GM21619 (cell line): ENCODE data around the gene NCOR2.

ENCODE experiments used
- ATAC-seq: cut with Tn5 transposase; IDR thresholded peaks from one replicate; pipeline ENCODE4 v1.9.1; 2021; ENCODE audit not compliant: unreplicated experiment

Gene NCOR2

DNA sequence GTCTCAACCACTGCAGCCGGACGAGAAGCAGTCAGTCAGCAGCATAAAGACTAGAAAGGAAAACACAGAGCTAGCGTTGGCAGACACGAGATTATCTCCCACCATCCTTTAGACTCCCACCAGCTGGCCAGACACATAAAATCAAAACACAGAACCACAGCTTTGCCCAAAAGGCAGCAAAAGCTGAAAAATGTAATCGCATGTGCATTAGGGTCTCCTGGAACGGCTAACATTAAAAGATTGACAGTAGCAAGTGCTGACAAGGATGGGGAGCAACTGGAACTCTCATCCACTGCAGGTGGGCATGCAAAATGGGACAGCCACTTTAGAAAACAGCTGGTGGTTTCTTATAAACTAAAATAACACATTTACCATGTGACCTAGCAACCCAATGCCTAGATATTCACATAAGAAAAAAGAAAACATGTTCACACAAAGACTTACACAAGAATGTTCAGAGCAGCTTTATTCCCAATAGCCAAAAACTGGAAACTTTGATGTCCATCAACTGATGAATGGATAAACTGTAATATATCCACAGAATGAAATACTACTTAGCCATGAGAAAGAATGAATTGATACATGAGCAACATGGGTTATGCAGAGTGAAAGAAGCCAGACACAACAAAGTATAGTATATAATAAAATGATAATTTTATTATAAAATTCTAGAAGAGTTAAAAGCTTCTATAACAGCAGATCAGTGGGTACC, 37.7 kb downstream of the NCOR2 start:
- no peak for ATAC-seq

DNA sequence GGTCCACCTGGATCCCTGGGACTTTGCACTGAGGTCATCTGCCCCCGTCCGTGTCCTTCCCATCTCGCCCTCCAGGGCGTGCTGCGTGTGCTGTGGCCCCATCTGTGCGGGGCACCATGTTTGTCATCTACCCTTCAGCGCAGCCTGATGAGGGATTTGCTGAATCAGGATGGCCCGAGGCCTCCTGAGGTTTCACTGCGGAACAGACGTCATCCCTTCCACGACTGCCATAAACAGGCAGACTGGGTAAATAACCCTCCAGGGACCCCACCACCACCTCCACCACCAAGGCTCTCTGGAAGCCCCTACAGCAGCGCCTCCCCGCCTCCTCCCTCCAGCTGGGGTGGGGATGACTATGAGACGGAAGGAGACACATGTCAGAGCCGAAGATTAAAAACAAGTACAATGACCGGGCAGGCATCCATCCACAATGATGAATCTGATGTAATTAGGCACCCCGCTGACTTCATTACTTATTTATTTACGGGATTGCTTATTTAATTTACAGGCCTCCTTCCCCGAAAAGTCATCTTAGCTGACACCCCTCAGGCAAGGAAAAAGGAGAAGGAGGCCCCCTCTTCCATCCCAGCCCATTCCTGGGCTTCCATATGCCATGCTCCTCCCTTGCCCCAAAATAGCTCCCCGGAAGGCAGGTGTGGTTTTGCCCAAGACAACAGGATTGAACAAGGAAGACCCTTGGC, 39.4 kb downstream of the NCOR2 start:
- no peak for ATAC-seq

- ATAC-seq = no peak
These were observed 41.3 kb downstream of the NCOR2 start for GRCh38 chr12:124525927-124526692.

DNA sequence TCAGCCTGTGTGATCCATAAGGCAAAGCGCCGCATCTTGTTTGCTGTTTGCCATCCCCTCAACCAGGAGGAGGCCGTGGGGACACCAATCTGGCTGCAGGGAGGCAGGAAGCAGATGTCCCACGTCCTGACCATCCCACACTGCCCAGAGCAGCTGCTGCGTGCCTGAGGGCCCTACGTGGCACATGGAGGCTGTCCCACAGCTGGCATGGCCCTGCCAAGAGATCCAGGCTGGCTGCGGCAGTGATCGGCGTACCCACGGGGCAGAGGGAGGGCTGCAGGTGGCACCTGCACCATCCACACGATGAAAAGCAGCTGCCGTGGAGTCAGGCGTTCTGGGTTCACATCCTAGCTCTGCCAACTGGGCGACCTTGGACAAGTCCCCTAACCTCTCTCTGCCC, 42.0 kb downstream of the NCOR2 start:
- no peak for ATAC-seq

GRCh38 chr12:124524231-124524925, 43.0 kb downstream of the NCOR2 start:
- no peak for ATAC-seq

DNA sequence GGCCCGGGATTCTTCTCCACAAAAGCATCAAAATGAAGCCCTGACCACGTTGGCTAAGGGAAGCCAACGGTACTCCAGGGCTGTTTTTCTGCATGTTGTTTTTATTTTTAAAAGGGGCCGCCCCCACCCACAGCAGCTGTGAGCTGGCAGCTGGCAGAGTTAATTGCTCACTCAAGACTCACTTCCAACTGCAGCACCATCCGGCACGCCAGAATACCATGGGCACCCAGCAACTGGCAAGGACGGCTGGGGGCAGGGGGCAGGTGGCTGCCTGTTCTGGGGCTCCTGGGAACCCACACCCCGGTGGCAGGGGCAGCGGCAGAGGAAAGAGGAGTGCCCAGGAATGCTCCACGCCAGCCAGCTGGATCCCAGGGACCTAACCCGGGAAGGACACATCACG, 44.3 kb downstream of the NCOR2 start:
- ATAC-seq = no peak

DNA sequence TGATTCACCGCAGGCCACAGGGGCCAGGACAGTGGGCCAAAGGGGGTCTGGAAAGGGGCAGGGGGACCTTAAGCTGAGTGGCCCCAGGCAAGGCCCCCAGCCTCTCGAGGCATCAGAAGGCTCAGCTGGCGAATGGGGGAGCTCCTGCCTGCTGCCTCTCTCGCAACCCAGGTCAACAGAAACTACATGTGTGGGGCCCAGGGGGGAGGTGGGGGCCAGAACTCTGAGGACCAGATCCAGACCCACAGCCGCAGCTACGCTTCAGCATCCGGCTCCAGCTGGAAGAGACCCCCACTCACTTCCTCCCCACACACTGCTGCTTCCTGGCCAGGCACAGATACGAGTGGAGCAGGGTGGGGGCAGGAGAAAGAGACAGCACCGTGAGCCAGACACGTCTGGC, 46.5 kb downstream of the NCOR2 start:
- ATAC-seq = no peak

GRCh38 chr12:124520265-124520701, 47.1 kb downstream of the NCOR2 start:
- no peak for ATAC-seq

DNA sequence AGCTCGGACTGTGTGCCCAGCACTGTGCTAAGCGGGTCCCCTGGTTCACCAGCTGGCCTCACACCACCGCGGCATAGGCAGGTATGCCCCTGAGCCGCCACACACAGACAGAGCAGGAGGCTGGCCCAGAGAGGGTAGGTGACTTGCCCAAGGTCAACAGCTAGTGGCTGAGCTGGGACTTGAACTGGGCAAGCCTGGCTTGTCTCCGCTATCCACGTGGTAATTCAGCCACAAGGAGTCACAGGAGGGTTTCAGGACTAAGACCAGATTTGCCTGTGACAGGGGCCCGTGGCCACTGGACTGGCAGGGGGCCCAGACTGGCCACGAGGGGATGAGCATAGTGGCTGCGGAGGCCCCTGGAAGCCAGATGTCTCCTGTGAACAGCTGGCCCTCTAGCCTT, 47.7 kb downstream of the NCOR2 start:
- ATAC-seq = no peak

GRCh38 chr12:124518051-124518932, 49.1 kb downstream of the NCOR2 start:
- no peak for ATAC-seq
